Measurements from ENCODE around the gene PUM2.
"Not testable (repeated sequence)": the region's sequence is repeated elsewhere in the genome, so short reads cannot be mapped to it uniquely, and the experiment has no call there.

Gene PUM2

DNA sequence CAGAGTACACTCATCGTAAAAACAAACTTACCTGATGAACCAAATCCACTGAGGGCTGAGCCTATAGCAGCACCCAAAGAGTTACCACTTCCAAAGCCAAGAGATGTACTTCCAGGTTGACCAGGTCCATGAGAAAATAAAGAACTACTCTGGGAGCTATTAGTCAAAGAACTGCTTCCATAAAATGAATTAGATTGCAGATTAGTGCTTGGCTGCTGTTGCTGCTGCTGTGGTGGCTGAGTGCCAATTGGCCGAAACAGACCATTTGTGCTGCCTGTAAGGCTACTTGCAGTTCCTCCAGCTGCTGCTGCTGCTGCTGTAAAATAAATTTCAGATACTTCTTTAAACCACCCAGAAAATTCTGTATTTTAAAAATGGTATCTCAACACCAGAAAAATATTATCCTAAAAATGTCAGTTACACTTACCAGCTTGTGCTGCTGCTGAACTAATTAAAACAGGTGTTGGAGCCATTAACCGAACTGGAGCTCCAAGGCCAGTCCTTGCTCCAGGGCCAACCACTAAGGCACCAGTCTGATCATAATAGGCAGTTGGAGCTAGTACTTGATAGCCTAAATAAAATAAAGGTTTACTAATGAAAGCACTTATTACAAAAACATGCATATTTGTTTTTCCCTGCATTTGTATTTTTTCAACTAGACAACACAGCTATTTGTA is 67.6 kb downstream of the PUM2 start:
- DNase-seq (ENCODE audit: insufficient read length, low spot score) (no peak), FAIRE-seq (peak; percentile 40)
- no peak for TF ChIP-seq TAF1 (IDR thresholded peaks at IDR 0.05; ENCODE audit: low read depth, low read length)
- TF ChIP-seq PAX5 (IDR thresholded peaks at IDR 0.05; ENCODE audit: insufficient read depth, low read length, severe bottlenecking): no peak
- no peak for TF ChIP-seq POLR2AphosphoS5 (IDR thresholded peaks at IDR 0.05; ENCODE audit: low read depth, low read length)
- no peak for TF ChIP-seq POLR2A (IDR thresholded peaks at IDR 0.05; ENCODE audit: low read depth, low read length)
- no peak for TF ChIP-seq SPI1 (IDR thresholded peaks at IDR 0.05; ENCODE audit: low read depth, low read length)
- no peak for TF ChIP-seq POU2F2 (IDR thresholded peaks at IDR 0.05; ENCODE audit: low read depth, low read length)

GRCh38 chr2:20281876-20282275 is 68.8 kb downstream of the PUM2 start:
- FAIRE-seq (no peak), DNase-seq (ENCODE audit: insufficient read length, low spot score) (no peak)
- TF ChIP-seq POLR2AphosphoS5 (IDR thresholded peaks at IDR 0.05; ENCODE audit: low read depth, low read length): no peak
- no peak for TF ChIP-seq POU2F2 (IDR thresholded peaks at IDR 0.05; ENCODE audit: low read depth, low read length)
- TF ChIP-seq SPI1 (IDR thresholded peaks at IDR 0.05; ENCODE audit: low read depth, low read length): no peak
- no peak for TF ChIP-seq PAX5 (IDR thresholded peaks at IDR 0.05; ENCODE audit: insufficient read depth, low read length, severe bottlenecking)
- no peak for TF ChIP-seq TAF1 (IDR thresholded peaks at IDR 0.05; ENCODE audit: low read depth, low read length)
- no peak for TF ChIP-seq POLR2A (IDR thresholded peaks at IDR 0.05; ENCODE audit: low read depth, low read length)

GRCh38 chr2:20273042-20273441 is 77.6 kb downstream of the PUM2 start:
- no peak for FAIRE-seq
- DNase-seq (ENCODE audit: insufficient read length, low spot score): no peak
- no peak for TF ChIP-seq POLR2A (IDR thresholded peaks at IDR 0.05; ENCODE audit: low read depth, low read length)
- no peak for TF ChIP-seq TAF1 (IDR thresholded peaks at IDR 0.05; ENCODE audit: low read depth, low read length)
- TF ChIP-seq PAX5 (IDR thresholded peaks at IDR 0.05; ENCODE audit: insufficient read depth, low read length, severe bottlenecking): no peak
- TF ChIP-seq POU2F2 (IDR thresholded peaks at IDR 0.05; ENCODE audit: low read depth, low read length): no peak
- no peak for TF ChIP-seq SPI1 (IDR thresholded peaks at IDR 0.05; ENCODE audit: low read depth, low read length)
- TF ChIP-seq POLR2AphosphoS5 (IDR thresholded peaks at IDR 0.05; ENCODE audit: low read depth, low read length): no peak

DNA sequence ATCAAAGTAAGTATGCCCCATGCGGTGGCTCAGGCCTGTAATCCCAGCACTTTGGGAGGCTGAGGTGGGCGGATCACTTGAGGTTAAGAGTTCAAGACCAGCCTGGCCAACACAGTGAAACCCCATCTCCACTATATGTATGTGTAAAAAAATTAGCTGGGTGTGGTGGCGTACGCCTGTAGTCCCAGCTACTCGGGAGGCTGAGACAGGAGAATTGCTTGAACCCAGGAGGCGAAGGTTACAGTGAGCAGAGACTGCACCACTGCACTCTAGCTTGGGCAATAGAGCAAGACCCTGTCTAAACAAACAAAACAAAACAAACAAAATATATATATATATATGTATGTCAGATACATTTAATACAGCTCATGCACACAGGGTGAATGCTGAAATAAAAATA is 82.3 kb downstream of the PUM2 start:
- DNase-seq (ENCODE audit: insufficient read length, low spot score); FAIRE-seq: not testable (repeated sequence)

DNA sequence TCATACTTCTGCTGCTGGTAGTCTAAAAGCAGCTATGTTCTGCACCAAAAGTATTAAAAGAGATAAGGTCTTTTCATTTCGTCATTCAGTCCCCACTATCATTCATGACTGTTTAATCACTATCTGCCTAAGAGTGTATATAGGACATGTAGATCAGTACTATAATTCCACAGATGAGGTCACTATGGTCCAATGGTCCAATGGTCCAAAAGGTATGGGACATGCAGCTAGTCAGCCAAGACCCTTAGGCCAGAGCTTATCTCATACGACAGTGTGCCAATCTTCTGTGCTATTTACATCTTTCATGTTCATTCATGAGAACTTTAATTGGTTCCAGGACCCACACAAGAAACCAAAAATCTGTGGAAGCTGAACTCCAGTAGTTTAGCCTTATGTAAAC is 83.1 kb downstream of the PUM2 start:
- no peak for TF ChIP-seq SPI1 (IDR thresholded peaks at IDR 0.05; ENCODE audit: low read depth, low read length)
- TF ChIP-seq POLR2AphosphoS5 (IDR thresholded peaks at IDR 0.05; ENCODE audit: low read depth, low read length): no peak
- no peak for TF ChIP-seq POU2F2 (IDR thresholded peaks at IDR 0.05; ENCODE audit: low read depth, low read length)
- TF ChIP-seq TAF1 (IDR thresholded peaks at IDR 0.05; ENCODE audit: low read depth, low read length): no peak
- TF ChIP-seq POLR2A (IDR thresholded peaks at IDR 0.05; ENCODE audit: low read depth, low read length): no peak
- no peak for TF ChIP-seq PAX5 (IDR thresholded peaks at IDR 0.05; ENCODE audit: insufficient read depth, low read length, severe bottlenecking)
- DNase-seq (ENCODE audit: insufficient read length, low spot score): no peak
- peak; percentile 61 for FAIRE-seq

GRCh38 chr2:20264629-20265028 is 86.0 kb downstream of the PUM2 start:
- TF ChIP-seq PAX5 (IDR thresholded peaks at IDR 0.05; ENCODE audit: insufficient read depth, low read length, severe bottlenecking) (no peak), TAF1 (IDR thresholded peaks at IDR 0.05; ENCODE audit: low read depth, low read length) (no peak), SPI1 (IDR thresholded peaks at IDR 0.05; ENCODE audit: low read depth, low read length) (no peak), POLR2AphosphoS5 (IDR thresholded peaks at IDR 0.05; ENCODE audit: low read depth, low read length) (no peak), POU2F2 (IDR thresholded peaks at IDR 0.05; ENCODE audit: low read depth, low read length) (no peak), POLR2A (IDR thresholded peaks at IDR 0.05; ENCODE audit: low read depth, low read length) (no peak)
- no peak for DNase-seq (ENCODE audit: insufficient read length, low spot score)
- FAIRE-seq: no peak

- no peak for TF ChIP-seq PAX5 (IDR thresholded peaks at IDR 0.05; ENCODE audit: insufficient read depth, low read length, severe bottlenecking)
- TF ChIP-seq POLR2A (IDR thresholded peaks at IDR 0.05; ENCODE audit: low read depth, low read length): no peak
- TF ChIP-seq SPI1 (IDR thresholded peaks at IDR 0.05; ENCODE audit: low read depth, low read length): no peak
- TF ChIP-seq POU2F2 (IDR thresholded peaks at IDR 0.05; ENCODE audit: low read depth, low read length): no peak
- no peak for TF ChIP-seq TAF1 (IDR thresholded peaks at IDR 0.05; ENCODE audit: low read depth, low read length)
- TF ChIP-seq POLR2AphosphoS5 (IDR thresholded peaks at IDR 0.05; ENCODE audit: low read depth, low read length): no peak
- DNase-seq (ENCODE audit: insufficient read length, low spot score) (no peak), FAIRE-seq (no peak)
Observed at GRCh38 chr2:20257411-20257810, 93.2 kb downstream of the PUM2 start.

DNA sequence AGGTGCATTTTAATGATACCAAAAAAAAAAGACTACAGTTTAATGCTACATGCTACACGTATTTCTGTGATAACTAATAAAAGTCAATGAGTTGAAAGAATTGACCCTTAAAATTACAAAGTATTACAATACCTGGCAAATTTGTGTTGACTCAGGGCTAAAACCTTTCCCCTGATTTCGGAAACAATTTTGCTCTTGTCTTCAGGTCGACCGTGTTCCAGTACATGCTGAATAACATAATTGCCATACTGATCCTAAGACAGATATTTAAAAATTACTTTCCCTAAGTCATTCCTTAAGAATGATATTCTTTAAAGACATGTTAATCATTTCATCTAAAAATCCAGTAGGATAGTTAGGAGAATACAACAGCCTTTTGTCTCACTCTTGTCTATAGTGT is 95.9 kb downstream of the PUM2 start:
- TF ChIP-seq POLR2AphosphoS5 (IDR thresholded peaks at IDR 0.05; ENCODE audit: low read depth, low read length): no peak
- no peak for TF ChIP-seq POLR2A (IDR thresholded peaks at IDR 0.05; ENCODE audit: low read depth, low read length)
- DNase-seq (ENCODE audit: insufficient read length, low spot score) (no peak), FAIRE-seq (no peak)

DNA sequence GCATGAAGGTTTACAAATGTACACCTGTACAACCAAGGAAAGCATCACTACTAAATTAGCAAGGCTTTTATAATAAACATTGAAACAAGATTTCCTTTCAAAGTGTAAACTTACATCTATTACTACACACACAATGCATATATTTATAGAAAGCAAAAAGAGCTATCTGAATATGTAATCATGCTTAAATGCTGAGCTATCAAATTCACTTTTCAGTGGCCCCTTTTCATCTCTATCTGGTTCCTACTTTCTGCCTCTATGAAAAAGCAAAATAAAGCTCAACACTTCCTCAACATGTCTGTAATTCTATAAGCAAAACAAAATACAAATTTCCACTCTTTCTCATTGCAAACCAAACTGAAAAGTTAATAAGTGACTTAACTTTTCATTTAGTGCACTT is 100.2 kb downstream of the PUM2 start:
- no peak for FAIRE-seq

DNA sequence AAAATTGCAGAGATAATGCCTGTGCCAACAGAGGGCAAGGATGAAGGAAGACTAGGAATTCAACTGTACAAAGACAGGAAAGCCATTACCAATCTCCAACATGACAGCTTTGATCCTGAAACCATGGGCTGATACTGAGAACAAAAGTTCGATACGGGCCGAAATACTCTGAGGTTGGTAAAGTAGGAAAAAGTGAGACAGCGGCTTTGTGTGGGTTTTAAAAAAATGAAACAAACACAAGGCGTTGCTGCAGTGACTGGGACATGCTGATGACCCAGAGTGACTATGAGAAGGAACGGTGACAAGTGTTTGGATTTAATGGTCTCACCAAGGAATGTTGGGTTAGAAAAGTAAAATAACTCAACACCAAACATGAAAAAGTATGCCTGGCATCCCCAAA is 101.5 kb downstream of the PUM2 start:
- no peak for FAIRE-seq
- TF ChIP-seq POLR2AphosphoS5 (IDR thresholded peaks at IDR 0.05; ENCODE audit: low read depth, low read length): no peak
- no peak for TF ChIP-seq POU2F2 (IDR thresholded peaks at IDR 0.05; ENCODE audit: low read depth, low read length)
- TF ChIP-seq SPI1 (IDR thresholded peaks at IDR 0.05; ENCODE audit: low read depth, low read length): no peak
- no peak for TF ChIP-seq TAF1 (IDR thresholded peaks at IDR 0.05; ENCODE audit: low read depth, low read length)
- TF ChIP-seq PAX5 (IDR thresholded peaks at IDR 0.05; ENCODE audit: insufficient read depth, low read length, severe bottlenecking): no peak
- no peak for TF ChIP-seq POLR2A (IDR thresholded peaks at IDR 0.05; ENCODE audit: low read depth, low read length)

More for the DNA sequence above, 100.2 kb downstream of the PUM2 start:
- TF ChIP-seq POLR2A (IDR thresholded peaks at IDR 0.05; ENCODE audit: low read depth, low read length) (no peak), PAX5 (IDR thresholded peaks at IDR 0.05; ENCODE audit: insufficient read depth, low read length, severe bottlenecking) (no peak), POU2F2 (IDR thresholded peaks at IDR 0.05; ENCODE audit: low read depth, low read length) (no peak), TAF1 (IDR thresholded peaks at IDR 0.05; ENCODE audit: low read depth, low read length) (no peak), POLR2AphosphoS5 (IDR thresholded peaks at IDR 0.05; ENCODE audit: low read depth, low read length) (no peak), SPI1 (IDR thresholded peaks at IDR 0.05; ENCODE audit: low read depth, low read length) (no peak)
- no peak for DNase-seq (ENCODE audit: insufficient read length, low spot score)

More for the DNA sequence above, 101.5 kb downstream of the PUM2 start:
- DNase-seq (ENCODE audit: insufficient read length, low spot score): no peak
